Hair follicular keratinocyte (primary cell): ENCODE measurements around the gene ZIC5. TPM values are rescaled to one million over a fixed set of nuclear protein-coding genes. Genes with fewer than 3 reads are reported as not detected.

Experiments
- total RNA-seq: library from RNA; depleted of rRNA; stranded (reverse); fragments of >200 nt; gene quantifications from 2 replicates; pipeline ENCODE4 v1.2.3, GENCODE V29; 2015

The ZIC5 gene
- total RNA-seq = not detected in 2 replicates

DNA sequence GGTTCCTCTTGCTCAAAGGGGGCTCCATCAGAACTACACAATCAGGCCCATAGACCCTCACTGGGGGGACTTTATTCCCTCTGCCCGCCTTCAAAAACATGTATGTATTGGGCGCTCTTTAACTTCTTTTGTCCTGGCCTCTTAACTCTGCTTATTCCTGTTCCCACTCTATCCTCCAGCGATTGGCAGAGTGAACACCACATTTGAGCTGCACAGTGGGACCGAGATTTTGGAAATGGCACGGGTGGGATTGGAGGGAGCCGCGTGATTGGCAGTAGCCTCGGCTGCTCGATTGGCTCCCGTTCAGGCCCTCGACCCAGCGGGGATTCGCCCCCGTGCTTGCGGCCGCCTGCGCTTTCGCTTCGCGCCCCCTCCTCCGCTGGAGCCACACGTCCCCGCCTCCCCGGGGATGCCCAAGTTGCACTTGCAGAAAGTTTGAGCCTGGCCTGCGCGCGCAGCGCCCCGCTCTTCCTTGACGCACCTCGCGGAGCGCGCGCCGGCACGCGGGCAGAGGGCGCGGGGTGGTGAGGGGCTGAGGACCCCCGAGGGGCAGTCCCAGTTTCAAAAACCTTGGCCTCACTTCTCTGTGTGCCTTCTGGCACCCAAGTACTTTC, at the start of gene ZIC5:
TSS of gene ZIC5 (minus strand) at position 192 of the 614 bp plus-strand sequence. CDS start at position 28, 164 bp downstream.

GRCh38 chr13:99981735-99982035, 10.1 kb upstream of the ZIC5 start, which contains the start of gene ZIC2:
ZIC2 (plus strand) TSS chr13:99981784; CDS start chr13:99982065, 281 bp downstream.

Other genes starting within 250 kb of the ZIC5 start
- gene ZIC2, start 10.0 kb upstream of the ZIC5 start, total RNA-seq = not detected in 2 replicates
- gene PCCA, start 117.3 kb upstream of the ZIC5 start, total RNA-seq = 8.2 and 11.2 TPM in 2 replicates